COR-L47 (cell line): Measurements from ENCODE around the gene AKR1C8.
"Not testable (repeated sequence)": the region's sequence is repeated elsewhere in the genome, so short reads cannot be mapped to it uniquely, and the experiment has no call there.

Source experiments
- DNase-seq: peaks from one replicate; lab custom pipeline; 2025; lab: John Stamatoyannopoulos, UW

The AKR1C8 gene

DNA sequence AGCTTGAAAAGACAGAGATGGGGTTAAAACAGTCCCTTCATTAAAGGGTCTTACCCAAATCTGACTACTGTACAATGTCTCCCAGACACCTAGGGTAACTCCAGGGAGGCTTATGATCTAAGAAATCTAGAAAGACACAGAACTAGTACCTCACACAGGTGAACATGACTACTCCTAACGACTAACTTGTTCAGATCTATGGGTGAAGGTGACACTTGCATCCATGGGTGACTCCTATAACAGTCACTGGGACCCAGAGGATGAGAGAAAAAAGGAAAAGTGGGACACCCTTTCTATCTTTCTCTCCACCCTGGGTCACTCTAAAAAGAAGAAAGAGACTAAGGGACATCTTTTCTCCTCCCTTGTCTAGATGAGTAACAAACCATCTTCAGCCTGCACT, 19.2 kb downstream of the AKR1C8 start:
- DNase-seq, result no peak

DNA sequence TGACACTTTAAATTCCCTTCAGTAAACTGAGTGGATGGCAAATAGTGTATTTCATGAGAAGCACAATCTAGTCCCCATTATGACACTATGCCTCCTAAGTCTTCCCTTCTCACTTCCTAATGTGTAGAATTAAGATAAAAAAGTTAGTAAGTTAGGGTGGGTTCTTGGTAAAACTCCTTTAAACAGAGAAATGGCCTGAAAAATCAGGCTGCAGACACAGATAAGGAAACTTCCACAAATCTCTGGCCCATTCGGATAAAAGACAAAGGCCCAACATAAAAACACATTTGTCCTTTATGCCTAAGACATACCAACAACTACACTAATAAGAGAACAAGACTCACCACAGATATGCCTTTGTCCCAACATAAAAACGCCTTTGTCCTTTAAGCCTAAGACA, 21.5 kb downstream of the AKR1C8 start:
- DNase-seq, result no peak

DNA sequence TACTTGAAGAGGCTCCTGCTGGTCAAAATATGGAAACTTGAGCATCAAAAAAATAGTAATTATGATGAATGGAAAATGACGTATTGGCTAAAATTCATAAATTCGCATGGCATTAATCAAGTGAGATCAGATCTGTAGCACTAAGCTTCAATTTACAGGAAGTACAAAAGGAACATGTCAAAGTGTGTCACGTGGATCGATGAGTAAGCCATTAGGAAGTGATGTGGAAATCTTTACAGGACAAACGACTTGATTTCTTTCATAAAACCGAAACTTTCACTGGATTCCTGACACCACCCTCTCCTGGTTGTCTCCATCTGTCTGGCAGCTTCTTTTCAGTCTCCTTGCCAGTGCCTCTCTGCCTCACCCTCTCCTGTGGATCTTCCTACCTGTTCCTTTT, 25.8 kb downstream of the AKR1C8 start:
- DNase-seq, result no peak

DNA sequence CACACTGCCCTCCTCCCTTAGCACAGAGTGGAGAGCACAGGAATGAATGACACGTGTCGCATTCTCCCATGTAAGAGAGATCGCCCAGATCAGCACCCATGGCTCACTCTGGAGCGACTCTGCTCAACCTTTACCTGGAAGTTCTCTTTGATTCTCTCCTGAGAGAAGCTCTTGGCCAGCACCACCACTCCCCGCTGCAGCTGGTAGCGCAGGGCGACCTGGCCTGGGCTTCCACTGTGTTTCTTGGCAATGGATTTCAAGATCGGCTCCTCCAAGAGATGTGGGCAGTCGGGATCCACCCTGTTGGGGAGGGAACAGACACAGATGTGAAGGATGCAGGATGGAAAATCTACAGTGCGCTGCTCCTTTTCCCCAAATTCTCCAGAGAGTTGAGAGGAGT, 27.4 kb downstream of the AKR1C8 start:
- DNase-seq, result no peak

DNA sequence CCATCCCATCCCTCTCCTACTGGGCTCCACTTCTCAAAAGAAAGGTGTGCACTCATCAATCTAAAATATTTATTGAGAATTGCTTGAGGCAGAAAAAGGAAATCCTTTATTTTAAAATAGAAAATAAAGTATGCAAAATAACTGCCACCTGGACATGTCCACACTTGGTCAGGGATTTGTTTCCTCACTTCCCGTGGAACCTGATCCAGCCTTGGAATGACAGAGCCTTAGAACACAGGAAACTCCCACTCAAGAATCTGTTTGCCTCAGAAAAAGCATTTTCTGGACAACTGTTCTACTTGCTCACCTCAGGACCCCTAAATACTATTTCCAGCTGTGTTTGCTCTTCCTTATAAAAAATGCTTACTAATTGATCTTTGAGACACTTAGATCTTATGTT, 29.0 kb downstream of the AKR1C8 start:
- no peak for DNase-seq

DNA sequence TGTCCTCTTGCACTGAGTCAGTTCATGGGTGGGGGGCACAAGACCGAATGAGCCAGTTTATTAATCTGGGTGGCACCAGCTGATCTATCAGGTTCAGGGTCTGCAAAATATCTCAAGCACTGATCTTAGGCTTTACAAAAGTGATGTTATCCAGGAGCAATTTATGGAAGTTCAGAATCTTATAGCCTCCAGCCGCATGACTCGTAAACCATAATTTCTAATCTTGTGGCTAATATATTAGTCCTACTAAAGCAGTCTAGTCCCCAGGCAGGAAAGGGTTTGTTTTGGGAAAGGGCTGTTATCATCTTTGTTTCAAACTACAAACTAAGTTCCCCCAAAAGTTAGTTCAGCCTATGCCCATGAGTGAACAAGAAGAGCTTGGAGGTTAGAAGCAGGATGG, 33.9 kb downstream of the AKR1C8 start:
- DNase-seq, result no peak

DNA sequence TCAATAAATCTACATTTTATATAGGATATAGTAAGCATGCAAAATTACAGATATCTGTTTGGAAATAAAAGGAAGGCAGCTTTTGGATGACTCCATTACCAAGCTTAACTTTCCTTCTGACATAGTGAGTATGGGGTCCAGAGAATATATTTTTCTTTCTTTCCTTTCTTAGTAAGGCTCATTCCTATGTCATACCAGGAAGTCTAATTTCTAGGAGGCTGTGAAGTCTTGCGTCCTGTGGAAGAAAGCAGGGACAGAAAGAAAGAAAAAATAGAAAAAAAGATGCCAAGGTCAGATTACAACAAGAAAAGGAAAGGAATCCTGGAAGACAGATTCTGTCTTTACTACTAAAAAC, 36.3 kb downstream of the AKR1C8 start:
- no peak for DNase-seq

DNA sequence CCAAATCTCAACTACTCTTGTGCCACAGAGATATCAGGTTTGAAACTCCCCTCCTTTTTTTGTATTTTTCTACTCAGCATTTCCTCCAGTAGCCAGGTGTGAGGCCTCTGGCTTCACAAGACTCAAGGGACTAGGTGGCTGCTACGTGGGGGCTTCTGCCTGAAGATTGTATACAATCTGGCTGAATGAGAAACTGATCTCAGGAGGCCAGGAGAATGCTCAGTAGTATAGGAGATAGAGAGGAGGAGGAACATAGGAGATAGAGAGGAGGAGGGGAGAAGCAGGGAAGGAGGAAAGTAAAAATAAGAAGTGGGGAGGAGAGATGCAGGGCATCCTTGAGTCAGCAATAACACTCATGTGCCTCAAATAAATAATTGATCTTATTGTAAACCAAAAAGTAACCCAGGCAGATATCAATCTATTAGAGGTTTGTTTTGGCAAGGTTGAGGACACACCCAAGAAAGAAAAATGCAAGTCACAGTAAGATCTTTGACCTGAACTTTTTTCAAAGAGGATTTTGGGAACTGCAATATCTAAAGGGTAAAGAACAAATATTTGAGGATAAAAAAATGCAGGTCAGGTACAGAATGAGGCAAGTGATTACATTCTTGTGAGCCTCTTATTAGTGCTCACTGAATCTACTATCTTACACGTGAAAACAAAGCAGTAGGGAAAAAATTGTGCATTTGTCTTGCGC, 36.8 kb downstream of the AKR1C8 start:
- no peak for DNase-seq

DNA sequence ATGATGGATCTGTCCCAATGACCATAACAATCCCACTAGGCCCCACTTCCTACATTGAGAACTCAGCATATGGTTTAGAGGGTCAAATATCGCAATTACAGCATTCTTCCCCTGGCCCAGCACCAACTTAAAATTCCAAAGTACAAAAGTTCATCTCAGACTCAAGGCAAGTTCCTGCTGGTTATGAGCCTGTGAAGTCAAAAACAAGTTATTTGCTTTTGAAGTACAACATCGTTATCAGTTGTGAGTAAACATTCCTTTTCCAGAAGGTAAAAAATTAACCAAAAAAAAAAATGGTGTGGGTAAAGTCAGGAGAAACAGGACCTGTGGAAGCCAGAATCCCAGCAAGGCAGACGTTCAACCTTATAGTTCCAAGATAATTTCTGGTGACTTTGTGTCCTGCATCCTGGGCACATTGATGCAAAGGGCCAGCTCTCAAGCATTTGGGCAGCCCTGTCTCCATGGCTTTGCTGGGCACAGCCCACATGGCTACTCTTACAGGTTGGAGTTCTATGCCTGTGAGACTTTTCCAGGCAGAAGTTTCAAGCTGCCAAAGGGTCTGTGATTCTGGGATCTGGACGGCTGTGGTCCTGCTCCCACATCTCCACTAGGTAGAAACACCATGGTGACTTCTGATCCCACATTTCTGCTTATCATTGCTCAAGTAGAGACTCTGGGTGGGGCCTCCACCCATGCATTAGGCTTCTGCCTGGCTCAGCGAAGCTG, 37.5 kb downstream of the AKR1C8 start:
- no peak for DNase-seq

DNA sequence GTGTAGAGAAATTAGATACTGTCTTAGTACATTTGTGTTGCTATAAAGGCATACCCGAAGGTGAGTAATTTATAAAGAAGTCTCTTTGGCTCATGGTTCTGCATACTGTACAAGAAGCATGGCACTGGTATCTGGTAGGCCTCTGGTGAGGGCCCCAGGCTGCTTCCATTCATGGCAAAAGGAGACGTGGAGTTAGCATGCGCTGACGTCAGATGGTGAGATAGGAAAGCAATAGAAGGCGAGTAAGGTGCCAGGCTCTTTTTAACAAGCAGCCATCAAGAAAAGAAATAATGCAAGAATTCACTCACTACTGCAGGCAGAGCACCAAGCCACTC, 38.1 kb downstream of the AKR1C8 start:
- no peak for DNase-seq

DNA sequence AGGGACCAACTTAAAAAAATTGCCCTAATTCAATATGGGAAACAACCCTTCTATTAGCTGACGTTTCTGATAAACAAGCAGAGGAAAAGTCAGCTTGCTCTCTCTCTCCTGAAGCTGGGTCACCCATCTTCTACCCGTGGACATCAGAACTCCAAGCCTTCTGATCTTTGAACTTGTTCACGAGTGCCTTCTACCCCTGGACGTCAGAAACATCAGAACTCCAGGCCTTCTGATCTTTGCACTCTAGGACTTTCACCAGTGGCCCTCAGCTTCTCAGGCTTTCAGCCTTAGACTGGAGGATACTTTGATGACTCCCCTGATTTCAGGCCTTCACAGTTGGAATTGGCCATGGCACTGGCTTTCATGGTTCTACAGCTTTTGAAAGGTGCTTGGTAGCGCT, 41.8 kb downstream of the AKR1C8 start:
- DNase-seq, result no peak

DNA sequence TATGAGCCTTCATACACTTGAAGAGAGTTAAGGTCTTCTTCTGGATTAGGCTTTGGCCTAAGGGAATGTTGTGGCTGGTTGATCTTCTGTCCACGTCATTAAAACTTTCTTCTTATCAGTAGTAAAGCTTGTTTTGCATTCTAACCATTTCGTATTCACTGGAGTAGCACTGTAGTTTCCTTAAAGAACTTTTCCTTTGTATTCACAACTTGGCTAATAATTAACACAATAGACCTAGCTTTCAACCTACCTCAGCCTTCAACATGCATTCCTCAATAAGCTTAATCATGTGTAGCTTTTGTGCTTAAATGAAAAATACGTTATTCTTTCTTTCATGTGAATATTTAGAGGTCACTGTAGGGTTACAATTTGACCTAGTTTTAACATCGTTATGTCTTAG, 42.8 kb downstream of the AKR1C8 start:
- DNase-seq, result no peak

DNA sequence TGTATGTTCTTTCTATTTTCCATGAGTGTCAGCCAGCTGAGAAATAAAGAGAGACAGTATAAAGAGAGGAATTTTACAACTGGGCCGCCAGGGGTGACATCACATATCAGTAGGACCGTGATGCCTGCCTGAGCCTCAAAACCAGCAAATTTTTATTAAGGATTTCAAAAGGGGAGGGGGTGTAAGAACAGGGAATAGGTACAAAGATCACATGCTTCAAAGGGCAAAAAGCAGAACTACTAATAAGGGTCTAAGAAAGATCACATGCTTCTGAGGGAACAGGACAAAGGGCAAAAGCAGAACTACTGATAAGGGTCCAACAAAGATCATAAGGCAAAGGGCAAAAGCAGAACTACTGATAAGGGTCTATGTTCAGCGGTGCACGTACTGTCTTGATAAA, 47.3 kb downstream of the AKR1C8 start:
- DNase-seq, result not testable (repeated sequence)

DNA sequence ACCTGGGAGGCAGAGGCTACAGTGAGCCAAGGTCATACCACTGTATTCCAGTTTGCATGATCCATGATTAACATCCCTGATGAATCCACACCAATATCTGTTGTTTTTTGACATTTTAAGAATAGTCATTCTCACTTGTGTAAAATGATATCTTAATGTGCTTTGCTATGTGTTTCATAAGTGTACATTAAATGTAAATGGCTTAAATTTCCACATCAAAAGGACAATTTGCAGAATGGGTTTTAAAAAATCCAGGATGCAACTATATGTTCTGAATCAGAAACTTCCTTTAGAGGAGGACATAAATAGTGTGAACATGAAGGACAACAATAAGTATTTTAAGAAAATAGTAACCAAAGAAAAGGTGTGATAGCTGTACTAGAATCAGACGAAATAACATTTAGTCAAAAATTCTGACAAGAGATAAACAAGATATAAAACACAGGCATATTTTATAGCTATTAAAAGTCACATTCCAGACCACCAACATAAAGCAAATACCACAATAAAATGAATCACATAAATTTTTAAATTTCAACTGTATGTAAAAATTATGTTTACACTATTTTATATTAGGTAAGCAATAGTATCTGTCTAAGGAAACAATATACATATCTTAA, 48.4 kb downstream of the AKR1C8 start:
- DNase-seq, result no peak

DNA sequence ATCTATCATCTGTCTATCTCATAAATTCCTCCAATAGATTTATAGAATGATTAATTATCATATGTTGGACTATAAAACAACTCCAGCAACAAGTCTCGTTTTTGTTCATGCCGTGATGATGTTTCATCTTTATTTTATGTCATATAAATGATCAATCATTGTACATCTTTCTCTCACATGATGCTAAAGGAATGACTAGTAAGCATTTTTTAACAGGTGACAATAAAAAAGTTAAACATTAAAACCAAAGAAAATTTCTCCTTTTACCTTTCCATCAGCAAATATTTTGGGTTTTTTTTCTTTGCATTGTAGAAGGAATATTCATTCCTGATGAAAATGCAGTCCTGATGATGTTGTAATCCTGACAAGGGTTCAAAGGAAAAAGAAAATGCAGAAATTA, 49.4 kb downstream of the AKR1C8 start:
- DNase-seq, result no peak

DNA sequence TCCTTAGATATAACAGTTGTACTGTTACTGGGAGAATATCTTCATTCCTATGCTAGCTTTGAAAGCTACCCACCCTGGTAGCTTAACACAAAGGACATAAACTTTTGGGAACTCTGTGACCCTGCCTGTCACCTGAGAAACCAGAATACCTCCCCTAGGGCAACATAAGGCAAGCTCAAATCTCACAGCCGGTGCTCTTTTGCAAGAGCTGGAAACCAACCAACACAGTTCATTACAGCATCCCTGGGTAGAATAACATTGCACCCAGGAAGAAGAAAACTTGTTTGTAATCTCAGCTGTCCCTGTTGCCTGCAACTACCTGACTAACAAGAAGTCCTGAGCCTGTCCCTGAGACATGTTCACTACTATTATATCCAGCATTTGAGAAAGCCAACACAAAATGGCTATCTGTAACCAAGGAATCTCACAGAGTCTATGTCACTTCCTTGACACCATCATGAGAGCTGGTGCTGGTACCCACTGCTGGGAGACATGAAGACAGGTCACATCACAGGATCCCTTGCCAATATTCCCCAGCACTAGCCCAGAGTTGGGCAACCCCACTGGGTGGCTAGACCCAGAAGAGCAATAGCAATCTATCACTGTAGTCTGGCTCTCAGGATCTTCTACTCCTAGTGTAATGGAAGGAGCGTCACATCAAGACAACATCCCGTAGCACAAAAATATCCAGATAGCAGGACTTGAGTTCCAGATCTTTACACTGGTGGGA, 59.5 kb downstream of the AKR1C8 start:
- DNase-seq, result no peak

DNA sequence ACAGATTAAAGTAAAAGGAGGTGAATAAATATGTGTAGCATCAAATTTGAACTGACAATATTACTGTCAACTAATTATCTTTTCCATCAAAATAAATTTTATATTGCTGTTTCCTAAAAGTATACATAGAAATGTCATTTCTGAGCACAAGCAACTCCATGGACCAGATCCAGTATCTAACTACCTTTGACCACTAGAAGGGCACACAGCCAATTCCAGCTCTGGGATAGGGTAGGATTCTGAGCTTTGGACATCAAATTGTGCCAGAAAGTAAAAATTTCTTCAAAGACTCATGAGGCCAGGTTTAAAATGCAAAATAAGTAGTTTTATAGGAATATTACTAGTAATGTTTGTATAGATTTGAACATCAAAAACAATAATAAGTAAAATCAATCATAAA, 61.1 kb downstream of the AKR1C8 start:
- no peak for DNase-seq

DNA sequence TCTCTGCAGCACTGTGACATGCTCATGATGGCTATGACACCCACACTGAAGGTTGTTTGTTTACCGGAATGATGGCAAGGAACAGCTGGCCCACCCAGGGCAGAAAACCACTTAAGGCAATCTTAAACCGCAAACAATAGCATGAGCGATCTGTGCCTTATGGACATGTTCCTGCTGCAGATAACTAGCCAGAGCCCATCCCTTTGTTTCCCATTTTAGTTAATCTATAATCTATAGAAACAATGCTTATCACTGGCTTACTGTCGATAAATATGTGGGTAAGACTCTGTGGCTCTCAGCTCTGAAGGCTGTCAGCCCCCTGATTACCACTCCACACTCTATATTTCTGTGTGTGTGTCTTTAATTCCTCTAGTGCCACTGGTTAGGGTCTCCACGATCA, 65.0 kb downstream of the AKR1C8 start:
- not testable (repeated sequence) for DNase-seq

DNA sequence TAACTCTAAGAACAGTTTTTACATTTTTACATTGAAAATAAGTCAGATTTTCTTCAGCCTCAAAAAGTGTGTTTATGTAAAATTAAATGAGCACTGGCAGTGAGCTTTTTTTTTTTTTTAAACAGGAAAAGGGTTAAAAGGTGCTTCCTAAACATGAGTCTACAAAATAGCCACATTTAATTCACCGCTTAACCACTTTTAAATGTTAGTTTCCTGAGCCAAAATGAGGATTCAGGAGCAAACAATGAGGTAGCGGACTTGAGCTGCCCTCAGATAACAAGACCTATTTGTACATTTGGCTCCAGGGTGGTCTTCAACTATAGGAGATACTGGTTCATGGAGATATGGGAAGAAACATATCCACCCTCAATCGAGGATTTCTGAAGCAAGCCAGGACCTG, 67.9 kb downstream of the AKR1C8 start:
- no peak for DNase-seq

DNA sequence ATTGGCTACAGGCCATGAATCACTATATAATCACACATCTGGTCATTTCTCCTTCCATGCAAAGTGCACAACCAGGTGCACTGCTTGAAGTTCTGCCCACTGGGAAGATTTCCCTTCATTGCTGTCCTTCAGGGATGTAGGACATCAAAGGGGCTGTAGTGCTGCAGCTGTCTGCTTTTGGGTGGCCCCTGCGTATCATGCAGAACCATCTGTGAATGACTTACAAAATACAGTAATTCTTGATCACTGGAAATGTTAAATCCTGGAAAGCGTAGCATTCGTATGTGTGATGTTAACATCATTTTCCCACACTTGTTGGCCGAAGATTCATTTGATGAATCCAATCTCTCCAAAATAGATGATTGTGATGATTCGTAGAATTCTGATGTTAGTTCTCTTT, 68.3 kb downstream of the AKR1C8 start:
- DNase-seq, result no peak

DNA sequence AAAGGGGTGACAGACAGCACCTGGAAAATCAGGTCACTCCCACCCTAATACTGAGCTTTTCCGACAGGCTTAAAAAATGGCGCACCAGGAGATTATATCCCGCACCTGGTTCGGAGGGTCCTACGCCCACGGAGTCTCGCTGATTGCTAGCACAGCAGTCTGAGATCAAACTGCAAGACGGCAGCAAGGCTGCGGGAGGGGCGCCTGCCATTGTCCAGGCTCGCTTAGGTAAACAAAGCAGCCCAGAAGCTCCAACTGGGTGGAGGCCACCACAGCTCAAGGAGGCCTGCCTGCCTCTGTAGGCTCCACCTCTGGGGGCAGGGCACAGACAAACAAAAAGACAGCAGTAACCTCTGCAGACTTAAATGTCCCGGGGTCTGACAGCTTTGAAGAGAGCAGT, 75.1 kb downstream of the AKR1C8 start:
- DNase-seq, result not testable (repeated sequence)

DNA sequence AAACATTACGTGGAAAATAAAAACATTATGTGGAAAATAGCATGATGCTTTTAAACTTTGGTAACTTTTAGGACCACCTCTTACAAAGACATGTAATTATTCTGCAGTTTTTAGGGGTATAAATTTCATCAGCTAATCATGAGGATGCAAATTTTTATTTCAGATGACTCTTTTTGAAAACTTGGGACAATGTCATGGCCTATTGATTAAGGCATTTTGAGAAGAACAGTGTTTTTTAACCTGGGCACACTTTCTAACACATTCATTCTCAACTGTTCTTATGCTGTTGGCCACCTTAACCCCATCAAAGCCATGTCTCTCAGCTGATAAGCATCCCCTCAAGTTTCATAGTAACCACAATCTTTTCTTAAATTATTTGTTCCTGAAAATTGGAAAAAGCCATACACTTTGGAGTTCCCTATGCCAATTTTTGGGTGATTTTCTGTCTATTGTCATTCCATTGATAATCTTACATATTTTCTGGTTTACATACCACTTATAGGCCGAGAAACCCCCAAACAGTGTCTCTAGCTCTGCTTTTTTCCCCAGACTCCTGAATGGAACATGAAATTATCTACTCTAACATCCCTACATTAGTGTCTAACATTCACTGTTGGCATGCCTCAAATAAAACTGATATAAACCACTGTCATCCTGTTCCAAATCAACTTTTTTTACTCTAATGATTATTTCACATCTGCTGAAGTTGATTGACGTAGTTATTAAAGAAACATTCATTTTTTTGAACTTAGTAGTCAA, 76.1 kb downstream of the AKR1C8 start:
- no peak for DNase-seq
